HepG2 (cell line): ENCODE results near the gene B3GALT6. TPM values are rescaled to one million over a fixed set of nuclear protein-coding genes. Genes with fewer than 3 reads are reported as not detected.
A peak's percentile ranks its signal among the peaks of the same experiment; 100 is the strongest.

ENCODE experiments used
- ASH2L ChIP-seq: fragments of 300-600, 200-600 bp; sonication (generic); IDR thresholded peaks from 2 replicates; pipeline ENCODE4 v1.7.0; 2017; ENCODE audit warnings: low read depth, mild to moderate bottlenecking, moderate library complexity, mixed read lengths, low read length; ENCODE audit not compliant: insufficient read length
- CC2D1A ChIP-seq: sonication (generic); formaldehyde crosslinking; IDR thresholded peaks from 2 replicates; pipeline ENCODE4 v1.8.1; 2023; ENCODE audit warnings: mild to moderate bottlenecking, missing genetic modification reagents
- CHD4 ChIP-seq: fragments of 200-600 bp; sonication (generic); IDR thresholded peaks from 2 replicates; pipeline ENCODE4 v1.7.0; 2017; ENCODE audit warnings: mild to moderate bottlenecking, low read length, borderline replicate concordance
- FOXM1 ChIP-seq: sonication (generic); formaldehyde crosslinking; IDR thresholded peaks from 2 replicates; pipeline ENCODE4 v1.5.0; 2020; ENCODE audit warnings: missing genetic modification reagents
- KDM5A ChIP-seq: fragments of 200-600 bp; sonication (generic); IDR thresholded peaks from 2 replicates; pipeline ENCODE4 v1.7.0; 2018; ENCODE audit warnings: antibody characterized with exemption, mild to moderate bottlenecking, low read length, borderline replicate concordance
- MEIS2 ChIP-seq: sonication (generic); formaldehyde crosslinking; IDR thresholded peaks from 2 replicates; pipeline ENCODE4 v1.9.0; 2021; ENCODE audit warnings: mild to moderate bottlenecking, missing genetic modification reagents
- MXI1 ChIP-seq: IDR thresholded peaks from 3 replicates; pipeline ENCODE4 v1.6.1; 2012; ENCODE audit warnings: low read depth, low read length, inconsistent platforms, borderline replicate concordance
- NFKBIZ ChIP-seq: IDR thresholded peaks from 2 replicates; pipeline ENCODE4 v1.6.1; 2018; ENCODE audit warnings: missing genetic modification reagents, missing compliant biosample characterization
- NKX3-1 ChIP-seq: sonication (generic); formaldehyde crosslinking; IDR thresholded peaks from 2 replicates; pipeline ENCODE4 v1.5.0; 2020; ENCODE audit warnings: missing genetic modification reagents
- SNAPC2 ChIP-seq: sonication (generic); formaldehyde crosslinking; IDR thresholded peaks from 2 replicates; pipeline ENCODE4 v1.8.1; 2022; ENCODE audit warnings: mild to moderate bottlenecking, missing genetic modification reagents
- SNRNP70 ChIP-seq: fragments of 200-400 bp; formaldehyde crosslinking; IDR thresholded peaks from 2 replicates; pipeline ENCODE4 v1.6.1; 2017; ENCODE audit warnings: mild to moderate bottlenecking, low read depth, low read length, moderate library complexity
- SP2 ChIP-seq: sonication (generic); formaldehyde crosslinking; IDR thresholded peaks from 2 replicates; pipeline ENCODE4 v1.5.1; 2020; ENCODE audit warnings: mild to moderate bottlenecking, missing genetic modification reagents
- TARDBP ChIP-seq: sonication (generic); formaldehyde crosslinking; IDR thresholded peaks from 2 replicates; pipeline ENCODE4 v1.8.0; 2022; ENCODE audit warnings: mild to moderate bottlenecking, missing genetic modification reagents
- TEAD3 ChIP-seq: optimal IDR thresholded peaks from 2 replicates; pipeline ENCODE3; 2016; ENCODE audit warnings: borderline replicate concordance
- ZBTB4 ChIP-seq: sonication (generic); formaldehyde crosslinking; IDR thresholded peaks from 2 replicates; pipeline ENCODE4 v1.4.0; 2020; ENCODE audit warnings: missing genetic modification reagents, mild to moderate bottlenecking, borderline replicate concordance
- ZC3H13 ChIP-seq: sonication (generic); formaldehyde crosslinking; IDR thresholded peaks from 2 replicates; pipeline ENCODE4 v1.8.1; 2023; ENCODE audit warnings: mild to moderate bottlenecking, missing genetic modification reagents, moderate library complexity
- ZNF138 ChIP-seq: sonication (generic); formaldehyde crosslinking; IDR thresholded peaks from 2 replicates; pipeline ENCODE4 v1.5.0; 2020; ENCODE audit warnings: mild to moderate bottlenecking, low read depth, missing genetic modification reagents
- ZNF205 ChIP-seq: IDR thresholded peaks from 2 replicates; pipeline ENCODE4 v1.6.1; 2018; ENCODE audit warnings: missing biosample characterization, missing genetic modification reagents
- ZNF235 ChIP-seq: sonication (generic); formaldehyde crosslinking; IDR thresholded peaks from 2 replicates; pipeline ENCODE4 v1.8.1; 2023; ENCODE audit warnings: mild to moderate bottlenecking, missing genetic modification reagents, borderline replicate concordance
- ZNF251 ChIP-seq: sonication (generic); formaldehyde crosslinking; IDR thresholded peaks from 2 replicates; pipeline ENCODE4 v1.9.0; 2021; ENCODE audit warnings: mild to moderate bottlenecking, missing genetic modification reagents
- ZNF280B ChIP-seq: sonication (generic); formaldehyde crosslinking; IDR thresholded peaks from 2 replicates; pipeline ENCODE4 v1.5.0; 2020; ENCODE audit warnings: missing genetic modification reagents, mild to moderate bottlenecking, borderline replicate concordance
- ZNF34 ChIP-seq: sonication (generic); formaldehyde crosslinking; IDR thresholded peaks from 2 replicates; pipeline ENCODE4 v1.4.0; 2020; ENCODE audit warnings: mild to moderate bottlenecking, missing genetic modification reagents, borderline replicate concordance
- ZNF431 ChIP-seq: sonication (generic); formaldehyde crosslinking; IDR thresholded peaks from 2 replicates; pipeline ENCODE4 v1.9.0; 2022; ENCODE audit warnings: missing genetic modification reagents, low read depth, mild to moderate bottlenecking, borderline replicate concordance
- ZNF562 ChIP-seq: sonication (generic); formaldehyde crosslinking; IDR thresholded peaks from 2 replicates; pipeline ENCODE4 v1.8.0; 2022; ENCODE audit warnings: missing genetic modification reagents, borderline replicate concordance
- ZNF605 ChIP-seq: sonication (generic); formaldehyde crosslinking; IDR thresholded peaks from 2 replicates; pipeline ENCODE4 v1.8.0; 2022; ENCODE audit warnings: mild to moderate bottlenecking, missing genetic modification reagents
- ZNF614 ChIP-seq: IDR thresholded peaks from 2 replicates; pipeline ENCODE4 v1.6.1; 2018; ENCODE audit warnings: missing biosample characterization, missing genetic modification reagents, inconsistent platforms, borderline replicate concordance
- ZSCAN9 ChIP-seq: IDR thresholded peaks from 2 replicates; pipeline ENCODE4 v1.6.1; 2016; ENCODE audit warnings: borderline replicate concordance
- polyA plus RNA-seq, 8 experiments: library from polyadenylated mRNA; depleted of rRNA in 3 of 8; stranded (reverse) in 7 of 8; unstranded in 1 of 8; fragments of >200 nt; fragmentation: Illumina TruSeq in 4 of 8; extraction: Trizol in 4 of 8; gene quantifications; 2 replicates each; pipeline versions ENCODE4 v1.2.1 to v1.2.3, GENCODE V29; 2011 to 2016; ENCODE audit warnings: low read depth in 4 of 8, missing spikeins in 1 of 8, mixed read lengths in 1 of 8; ENCODE audit not compliant: insufficient read depth in 1 of 8
- total RNA-seq, 5 experiments: library from RNA; depleted of rRNA; stranded (reverse); fragments of >200 nt; fragmentation: Illumina TruSeq; extraction: Trizol; gene quantifications; 2 replicates each; pipeline ENCODE4 v1.2.3, GENCODE V29; 2016; ENCODE audit warnings: low read depth in 1 of 5

B3GALT6 gene
- total and polyA plus RNA-seq, 2 of the 13 experiments (the other 11 are each of a cell fraction or from before 2014, with no cell fraction given), result 3.9 to 14.2 TPM

- TF ChIP-seq TARDBP (CRISPR knock-in tag) (peak; percentile 70), CHD4 (no peak), MXI1 (peak; percentile 56; the same call in 1 of the 3 replicates), ZNF205 (CRISPR knock-in tag) (0 out of 2 replicates have a peak, but pooled peaks have one; percentile 13), ZNF251 (no peak), SP2 (CRISPR knock-in tag) (peak; percentile 78), KDM5A (peak; percentile 34; the same call in 1 of the 2 replicates), ZSCAN9 (CRISPR knock-in tag) (no peak), ZNF34 (CRISPR knock-in tag) (no peak), ZNF235 (CRISPR knock-in tag) (0 out of 2 replicates have a peak, but pooled peaks have one; percentile 20), MEIS2 (CRISPR knock-in tag) (no peak; the same call in 1 of the 2 replicates), ZNF562 (CRISPR knock-in tag) (no peak), ZBTB4 (no peak), ZNF138 (CRISPR knock-in tag) (no peak), TEAD3 (CRISPR knock-in tag) (peak; percentile 18), ZNF431 (CRISPR knock-in tag) (peak; percentile 73), ZNF605 (CRISPR knock-in tag) (no peak), ASH2L (peak; percentile 72), SNRNP70 (no peak), ZNF614 (no peak), NFKBIZ (CRISPR knock-in tag) (no peak), CC2D1A (no peak), ZC3H13 (CRISPR knock-in tag) (no peak), FOXM1 (CRISPR knock-in tag) (no peak; the same call in 1 of the 2 replicates), NKX3-1 (CRISPR knock-in tag) (no peak), SNAPC2 (CRISPR knock-in tag) (peak; percentile 48; the same call in 1 of the 2 replicates), ZNF280B (CRISPR knock-in tag) (peak; percentile 55; the same call in 1 of the 2 replicates)
Measured at GRCh38 chr1:1273512-1274298, 41.7 kb downstream of the B3GALT6 start, which contains the start of gene UBE2J2 (continued).
